Smooth muscle cell (in vitro differentiated cells): Measurements from ENCODE around the gene RAB5IF. TPM values are rescaled to one million over a fixed set of nuclear protein-coding genes. Genes with fewer than 3 reads are reported as not detected.
A peak's percentile ranks its signal among the peaks of the same experiment; 100 is the strongest.

Experiments
- DNase-seq: peaks from one replicate; lab custom pipeline; 2025; ENCODE audit not compliant: unreplicated experiment; lab: John Stamatoyannopoulos, UW
- H2AFZ ChIP-seq: fragments of 200-600 bp; sonication (generic); 2 replicates; pipeline ENCODE4 v1.6.0; 2016; ENCODE audit warnings: antibody characterized with exemption, low read depth, mild to moderate bottlenecking
- H3F3A ChIP-seq: fragments of 200-600 bp; sonication (generic); 2 replicates; pipeline ENCODE4 v1.6.0; 2017; ENCODE audit warnings: antibody characterized with exemption, low read depth
- H3K27ac ChIP-seq: fragments of 200-600 bp; sonication (generic); 2 replicates; pipeline ENCODE4 v1.5.1; 2016; ENCODE audit warnings: low read depth, mild to moderate bottlenecking
- H3K27me3 ChIP-seq: fragments of 200-600 bp; sonication (generic); 2 replicates; pipeline ENCODE4 v1.6.1; 2016; ENCODE audit warnings: low read depth, mild to moderate bottlenecking
- H3K36me3 ChIP-seq: fragments of 200-600 bp; sonication (generic); 2 replicates; pipeline ENCODE4 v1.5.1; 2016; ENCODE audit warnings: low read depth
- H3K4me1 ChIP-seq: fragments of 200-600 bp; sonication (generic); 2 replicates; pipeline ENCODE4 v1.5.1; 2016; ENCODE audit warnings: low read depth
- H3K4me2 ChIP-seq: fragments of 200-600 bp; sonication (generic); 2 replicates; pipeline ENCODE4 v1.6.0; 2016; ENCODE audit warnings: mild to moderate bottlenecking
- H3K4me3 ChIP-seq: fragments of 200-600 bp; sonication (generic); 2 replicates; pipeline ENCODE4 v1.5.1; 2016; ENCODE audit warnings: mild to moderate bottlenecking
- H3K79me2 ChIP-seq: fragments of 200-600 bp; sonication (generic); 2 replicates; pipeline ENCODE4 v1.6.0; 2016; ENCODE audit warnings: low read depth, mild to moderate bottlenecking
- H3K9ac ChIP-seq: fragments of 200-600 bp; sonication (generic); 2 replicates; pipeline ENCODE4 v1.6.0; 2016; ENCODE audit warnings: low read depth
- H3K9me3 ChIP-seq: fragments of 200-600 bp; sonication (generic); replicated peaks from 2 replicates; pipeline ENCODE4 v1.5.1; 2016; ENCODE audit warnings: low read depth
- H4K20me1 ChIP-seq: fragments of 200-600 bp; sonication (generic); 2 replicates; pipeline ENCODE4 v1.6.0; 2016; ENCODE audit warnings: low read depth
- WGBS: methylation state at CpG from one replicate; pipeline ENCODE4 v1.1.7; 2016; ENCODE audit warnings: low lambda C conversion rate; 5-methylcytosine and 5-hydroxymethylcytosine counted together
- polyA plus RNA-seq: library from polyadenylated mRNA; unstranded; fragments of >200 nt; fragmentation: Nextera tagmentation; extraction: Ambion mirVana; gene quantifications from 2 replicates; pipeline ENCODE4 v1.2.1, GENCODE V29; 2016
- total RNA-seq: library from RNA; depleted of rRNA; stranded (reverse); fragments of >200 nt; gene quantifications from 2 replicates; pipeline ENCODE4 v1.2.3, GENCODE V29; 2014
- TF ChIP-seq, protein P1 (sequence below): fragments of 200-600 bp; sonication (generic); IDR thresholded peaks from 2 replicates; pipeline ENCODE4 v1.5.1; 2017; ENCODE audit warnings: borderline replicate concordance, mild to moderate bottlenecking, antibody characterized with exemption; ENCODE audit not compliant: insufficient read depth, poor library complexity, severe bottlenecking

RAB5IF gene
- total and polyA plus RNA-seq, 2 experiments from 2014 or later = 66.8 to 108 TPM

DNA sequence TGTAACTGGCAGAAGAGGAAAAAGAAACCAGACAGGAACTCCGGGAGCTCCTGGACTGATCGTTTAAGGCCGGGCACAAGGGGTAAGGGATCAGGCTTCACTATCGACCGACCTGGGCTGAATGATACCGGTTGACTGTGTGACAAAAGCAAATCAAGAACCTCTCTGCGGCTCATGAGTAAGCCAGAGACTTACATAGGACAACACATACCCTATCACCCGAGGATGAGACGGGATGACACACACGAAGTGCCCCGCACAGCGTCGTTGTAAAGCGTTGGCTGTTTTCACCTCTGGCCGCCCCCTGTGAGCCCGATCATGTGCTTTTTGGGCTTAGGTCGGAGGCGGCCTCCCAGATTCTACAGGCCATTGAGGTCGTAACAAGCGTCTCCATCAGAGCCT lies 32.9 kb upstream of the RAB5IF start:
- H2AFZ ChIP-seq = no peak overlapping the region
- 6% methylated on average over 20 of the region's 20 CpGs for WGBS
- H3K4me3 ChIP-seq = peak overlapping the region; percentile 91
- H3K79me2 ChIP-seq = peaks cover 34% of the 10 kb centered on the region
- H4K20me1 ChIP-seq = peaks cover 28% of the 10 kb centered on the region
- H3K36me3 ChIP-seq = no peaks in the 10 kb centered on the region
- peak overlapping the region; percentile 92 for H3K27ac ChIP-seq
- peaks cover 20% of the 10 kb centered on the region for H3F3A ChIP-seq
- H3K9me3 ChIP-seq = no peaks in the 10 kb centered on the region
- H3K4me2 ChIP-seq = peak overlapping the region; percentile 98
- H3K4me1 ChIP-seq = peaks cover 27% of the 10 kb centered on the region
- no peak for DNase-seq
- peak overlapping the region; percentile 85 for H3K9ac ChIP-seq
- TF ChIP-seq, protein P1, sequence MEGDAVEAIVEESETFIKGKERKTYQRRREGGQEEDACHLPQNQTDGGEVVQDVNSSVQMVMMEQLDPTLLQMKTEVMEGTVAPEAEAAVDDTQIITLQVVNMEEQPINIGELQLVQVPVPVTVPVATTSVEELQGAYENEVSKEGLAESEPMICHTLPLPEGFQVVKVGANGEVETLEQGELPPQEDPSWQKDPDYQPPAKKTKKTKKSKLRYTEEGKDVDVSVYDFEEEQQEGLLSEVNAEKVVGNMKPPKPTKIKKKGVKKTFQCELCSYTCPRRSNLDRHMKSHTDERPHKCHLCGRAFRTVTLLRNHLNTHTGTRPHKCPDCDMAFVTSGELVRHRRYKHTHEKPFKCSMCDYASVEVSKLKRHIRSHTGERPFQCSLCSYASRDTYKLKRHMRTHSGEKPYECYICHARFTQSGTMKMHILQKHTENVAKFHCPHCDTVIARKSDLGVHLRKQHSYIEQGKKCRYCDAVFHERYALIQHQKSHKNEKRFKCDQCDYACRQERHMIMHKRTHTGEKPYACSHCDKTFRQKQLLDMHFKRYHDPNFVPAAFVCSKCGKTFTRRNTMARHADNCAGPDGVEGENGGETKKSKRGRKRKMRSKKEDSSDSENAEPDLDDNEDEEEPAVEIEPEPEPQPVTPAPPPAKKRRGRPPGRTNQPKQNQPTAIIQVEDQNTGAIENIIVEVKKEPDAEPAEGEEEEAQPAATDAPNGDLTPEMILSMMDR = no peak
- H3K27me3 ChIP-seq = no peaks in the 10 kb centered on the region

DNA sequence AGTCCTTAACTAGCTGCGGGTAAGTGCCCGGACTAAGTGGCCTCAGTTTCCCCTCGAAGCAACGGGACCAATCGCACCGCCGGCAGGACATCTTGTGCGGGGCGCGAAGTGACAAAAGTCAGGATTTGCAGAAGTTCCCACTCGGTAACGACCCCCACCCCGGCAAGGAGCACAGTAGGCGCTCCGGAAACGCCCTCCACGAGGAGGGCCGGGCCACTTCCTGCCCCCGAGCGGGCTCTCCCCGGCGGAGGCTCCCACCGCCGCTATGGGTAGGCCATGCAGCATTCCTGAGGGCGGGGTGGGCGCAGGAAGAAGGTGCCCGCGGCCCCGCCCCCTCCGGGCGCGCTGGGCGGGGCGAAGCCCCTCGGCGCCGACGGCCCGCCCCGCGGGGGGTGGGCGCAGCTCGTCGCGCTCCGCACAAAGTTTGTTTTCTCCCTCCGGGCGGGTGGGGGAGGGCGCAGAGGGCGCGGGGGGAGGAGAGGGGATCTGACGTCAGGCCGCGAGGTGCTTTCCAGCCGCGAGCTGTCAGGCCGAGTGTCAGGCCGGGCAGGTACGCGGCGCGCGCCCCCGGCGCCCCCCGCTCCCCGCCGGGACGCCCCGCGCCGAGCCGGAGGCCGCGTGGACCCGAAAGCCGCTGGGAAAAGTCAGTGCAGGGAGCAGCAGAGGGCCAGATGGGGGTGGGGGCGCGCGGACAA lies 32.3 kb upstream of the RAB5IF start, which contains the start of gene TGIF2:
Gene TGIF2 (plus strand): TSS at position 495 of the 695 bp plus-strand sequence. CDS start 5,178 bp downstream, outside the sequence.
- peak within 1 kb of the TSS; percentile 92 for H3K27ac ChIP-seq
- no peaks in the 10 kb centered on the region for H3K36me3 ChIP-seq
- 2% methylated on average over 32 of the region's 80 CpGs for WGBS
- H2AFZ ChIP-seq = peak within 1 kb of the TSS; percentile 65
- H3K4me2 ChIP-seq = peak within 1 kb of the TSS; percentile 98
- peaks cover 39% of the 10 kb centered on the region for H3K79me2 ChIP-seq
- peak; percentile 79 for DNase-seq
- peak within 1 kb of the TSS; percentile 96 for H3K9ac ChIP-seq
- peaks cover 27% of the 10 kb centered on the region for H3K4me1 ChIP-seq
- H3K27me3 ChIP-seq = no peaks in the 10 kb centered on the region
- H3K4me3 ChIP-seq = peak within 1 kb of the TSS; percentile 91
- H4K20me1 ChIP-seq = peaks cover 34% of the 10 kb centered on the region
- no peaks in the 10 kb centered on the region for H3K9me3 ChIP-seq
- TF ChIP-seq, protein P1 = no peak
- peaks cover 20% of the 10 kb centered on the region for H3F3A ChIP-seq

DNA sequence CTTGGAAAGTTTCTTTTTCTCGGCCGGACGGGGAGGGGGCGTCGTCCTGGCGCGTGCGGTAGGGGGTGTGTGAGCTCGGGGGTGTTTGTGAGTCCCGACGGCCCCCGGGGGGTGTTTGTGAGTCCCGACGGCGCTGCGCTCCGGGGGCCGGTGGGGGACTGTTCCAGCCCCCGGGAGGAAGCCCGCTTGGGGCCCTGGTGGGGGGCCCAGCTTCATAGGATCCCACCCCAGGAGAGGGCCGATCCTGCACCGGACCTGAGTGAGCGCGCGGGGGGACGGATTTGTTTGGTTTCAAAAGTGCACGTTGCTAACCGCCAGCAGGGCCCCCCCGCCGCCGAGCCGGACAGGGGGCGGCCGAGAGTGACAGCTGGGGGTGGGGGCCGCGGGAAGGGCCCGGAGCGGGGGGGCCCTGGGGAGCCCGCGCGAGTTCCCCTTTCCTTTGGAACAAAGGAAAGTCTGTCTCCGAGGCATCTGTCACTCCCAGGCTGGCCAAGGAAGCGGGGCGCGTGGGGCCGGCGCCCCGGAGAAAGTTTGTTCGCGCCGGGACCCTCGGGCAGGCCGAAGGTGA lies 31.7 kb upstream of the RAB5IF start:
- peaks cover 27% of the 10 kb centered on the region for H3K4me1 ChIP-seq
- H3K79me2 ChIP-seq = peaks cover 46% of the 10 kb centered on the region
- peak overlapping the region; percentile 65 for H2AFZ ChIP-seq
- H3K4me2 ChIP-seq = peak overlapping the region; percentile 98
- no peaks in the 10 kb centered on the region for H3K36me3 ChIP-seq
- H3F3A ChIP-seq = peaks cover 20% of the 10 kb centered on the region
- peak overlapping the region; percentile 91 for H3K4me3 ChIP-seq
- 0% methylated on average over 23 of the region's 53 CpGs for WGBS
- H3K27me3 ChIP-seq = no peaks in the 10 kb centered on the region
- no peaks in the 10 kb centered on the region for H3K9me3 ChIP-seq
- peak overlapping the region; percentile 96 for H3K9ac ChIP-seq
- peaks cover 40% of the 10 kb centered on the region for H4K20me1 ChIP-seq
- TF ChIP-seq, protein P1 = no peak
- peak overlapping the region; percentile 92 for H3K27ac ChIP-seq
- peak; percentile 48 for DNase-seq
